Right lobe of liver (tissue), 6 donors: Measurements from ENCODE around the gene LITAFD. TPM values are rescaled to one million over a fixed set of nuclear protein-coding genes. Genes with fewer than 3 reads are reported as not detected.
A peak's percentile ranks its signal among the peaks of the same experiment; 100 is the strongest.

ENCODE experiments used
- ATAC-seq, 4 donors: fragments of 200-7000 bp; cut with Tn5 transposase; one replicate each; pipeline ENCODE4 v1.9.1; 2020; ENCODE audit warnings: mild to moderate bottlenecking in 4 of 4, moderate library complexity in 4 of 4
- DNase-seq, 3 donors: peaks; one replicate each; pipeline ENCODE4 v3.0.0-alpha.2; 2020
- H3K27ac ChIP-seq, 3 donors: fragments of 200-600 bp; one replicate each; pipeline ENCODE4 v1.8.0; 2022
- H3K27me3 ChIP-seq, 2 donors: fragments of 200-600 bp; one replicate each; pipeline ENCODE4 v1.8.0; 2022
- H3K36me3 ChIP-seq, 4 donors: fragments of 200-600 bp; sonication (generic) in 1 of 4; one replicate each; pipeline versions ENCODE4 v1.5.1 to v1.8.0; 2017 to 2022; ENCODE audit warnings: control low read depth in 1 of 4
- H3K4me1 ChIP-seq, 4 donors: fragments of 200-600 bp; sonication (generic) in 1 of 4; one replicate each; pipeline versions ENCODE4 v1.5.1 to v1.8.0; 2017 to 2022; ENCODE audit warnings: control low read depth in 1 of 4
- H3K4me3 ChIP-seq, 3 donors: fragments of 200-600 bp; one replicate each; pipeline ENCODE4 v1.8.0; 2022
- H3K9me3 ChIP-seq, 4 donors: fragments of 200-600 bp; sonication (generic) in 1 of 4; one replicate each; pipeline versions ENCODE4 v1.5.1 to v1.8.0; 2017 to 2022; ENCODE audit warnings: control low read depth in 1 of 4
- POLR2A ChIP-seq: fragments of 450-650 bp; IDR thresholded peaks from one replicate; pipeline ENCODE4 v1.6.1; 2017; ENCODE audit warnings: antibody characterized with exemption, mild to moderate bottlenecking
- WGBS: methylation state at CpG from one replicate; pipeline ENCODE4 v1.1.6; 2018; ENCODE audit warnings: low coverage, low lambda C conversion rate; ENCODE audit not compliant: insufficient coverage; ENCODE audit errors: missing lambda C conversion rate; 5-methylcytosine and 5-hydroxymethylcytosine counted together
- intact Hi-C, 2 donors: fragments of 100-400 bp; cut with DNase I; formaldehyde crosslinking; loops; one replicate each; pipeline versions ENCODE4 v1.11.2 to v1.14.1; 2022
- total RNA-seq, 6 experiments: library from RNA; depleted of rRNA in 2 of 6; stranded (reverse); fragments of >200 nt in 2 of 6; fragmentation: NEBNext Ultra II Directional in 3 of 6; extraction: Animal tissue kit (Norgen Biotek cat#: 25700) in 3 of 6; gene quantifications; one replicate each; pipeline versions ENCODE4 v1.1.0 to v1.2.4, GENCODE V29; 2016 to 2023
- TF ChIP-seq, protein P1 (sequence below), 4 donors: fragments of 200-600 bp in 3 of 4; fragments of 450-650 bp in 1 of 4; IDR thresholded peaks; one replicate each; pipeline versions ENCODE4 v1.5.1 to v1.8.0; 2016 to 2022; ENCODE audit warnings: antibody characterized with exemption in 4 of 4, mild to moderate bottlenecking in 2 of 4
- donor health status: DM: no; HTN: yes; CAD: no.
- donor health status: DM: no; HTN: no; CAD: no.
- donor health status: DM: no; HTN: no; CAD: no.
- donor health status: DM: no; HTN: yes; CAD: no.
- donor health status: DM: no; HTN: yes; CAD: no.

The LITAFD gene
- total RNA-seq, 6 experiments from 2014 or later, result not detected

DNA sequence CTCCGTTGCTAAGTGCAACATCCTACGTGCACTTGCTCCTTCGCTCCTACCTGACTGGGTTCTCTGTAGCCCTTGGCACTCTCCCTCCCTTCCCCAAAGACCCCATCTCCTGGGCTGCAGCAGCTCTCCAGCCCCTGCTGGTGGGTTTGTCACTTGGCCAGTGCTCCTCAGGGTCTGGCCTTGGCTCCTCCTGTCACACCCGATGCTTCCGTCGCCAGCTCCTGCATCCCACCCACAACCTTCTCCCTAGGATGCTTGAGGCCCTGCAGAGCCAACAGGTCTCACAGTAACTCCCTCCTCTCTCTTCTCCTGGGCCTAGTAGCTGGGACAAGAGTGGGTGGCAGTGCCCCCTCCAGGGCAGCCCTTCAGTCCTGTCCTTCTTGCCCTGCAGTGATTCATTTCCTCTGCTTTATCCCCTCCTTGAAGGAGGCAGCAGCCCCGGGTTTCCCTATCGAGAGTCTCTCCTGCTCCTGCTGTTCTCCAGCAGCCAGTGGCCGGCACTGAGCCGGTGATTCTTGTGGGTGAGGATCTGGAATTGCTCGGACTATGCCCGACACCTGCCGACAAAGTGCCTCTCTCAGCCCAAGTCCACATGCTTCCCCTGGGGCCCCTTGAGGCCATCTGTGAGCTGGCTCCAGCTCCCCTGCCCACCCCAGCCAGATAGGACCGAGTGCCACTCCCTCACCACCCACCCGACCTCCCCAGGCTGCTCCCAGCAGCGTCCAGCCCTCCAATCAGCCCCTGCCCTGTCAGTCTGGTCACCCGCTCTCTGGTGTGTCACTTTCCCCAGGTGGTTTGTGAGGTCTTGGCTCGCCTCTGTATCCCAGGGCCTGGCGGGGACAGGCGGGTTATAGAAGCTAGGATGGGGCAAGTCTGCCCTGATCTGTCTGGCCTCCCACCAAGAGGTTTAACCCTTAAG lies 3.8 kb downstream of the LITAFD start:
- Histone ChIP-seq H3K4me3 (no peak overlapping the region), H3K27me3 (no peaks in the 10 kb centered on the region), H3K9me3 (no peaks in the 10 kb centered on the region), H3K27ac (no peak overlapping the region), H3K36me3 (peaks cover 0 to 6% (median under 1%) of the 10 kb centered on the region in 4 donors), H3K4me1 (no peaks in the 10 kb centered on the region)
- DNase-seq, result peak in 2 of 3 donors; percentile 34 to 56
- TF ChIP-seq, protein P1, sequence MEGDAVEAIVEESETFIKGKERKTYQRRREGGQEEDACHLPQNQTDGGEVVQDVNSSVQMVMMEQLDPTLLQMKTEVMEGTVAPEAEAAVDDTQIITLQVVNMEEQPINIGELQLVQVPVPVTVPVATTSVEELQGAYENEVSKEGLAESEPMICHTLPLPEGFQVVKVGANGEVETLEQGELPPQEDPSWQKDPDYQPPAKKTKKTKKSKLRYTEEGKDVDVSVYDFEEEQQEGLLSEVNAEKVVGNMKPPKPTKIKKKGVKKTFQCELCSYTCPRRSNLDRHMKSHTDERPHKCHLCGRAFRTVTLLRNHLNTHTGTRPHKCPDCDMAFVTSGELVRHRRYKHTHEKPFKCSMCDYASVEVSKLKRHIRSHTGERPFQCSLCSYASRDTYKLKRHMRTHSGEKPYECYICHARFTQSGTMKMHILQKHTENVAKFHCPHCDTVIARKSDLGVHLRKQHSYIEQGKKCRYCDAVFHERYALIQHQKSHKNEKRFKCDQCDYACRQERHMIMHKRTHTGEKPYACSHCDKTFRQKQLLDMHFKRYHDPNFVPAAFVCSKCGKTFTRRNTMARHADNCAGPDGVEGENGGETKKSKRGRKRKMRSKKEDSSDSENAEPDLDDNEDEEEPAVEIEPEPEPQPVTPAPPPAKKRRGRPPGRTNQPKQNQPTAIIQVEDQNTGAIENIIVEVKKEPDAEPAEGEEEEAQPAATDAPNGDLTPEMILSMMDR (IDR thresholded peaks at IDR 0.05), result no peak
- TF ChIP-seq POLR2A, result no peak
- ATAC-seq, result peak; percentile 43 to 56 (median 54)
- intact Hi-C loops, result loop anchor here (10.0 kb wide), 2 partner anchors 231 to 321 kb away; no protein-coding TSS in a partner anchor
- 18% methylated on average over 13 of the region's 20 CpGs for WGBS

DNA sequence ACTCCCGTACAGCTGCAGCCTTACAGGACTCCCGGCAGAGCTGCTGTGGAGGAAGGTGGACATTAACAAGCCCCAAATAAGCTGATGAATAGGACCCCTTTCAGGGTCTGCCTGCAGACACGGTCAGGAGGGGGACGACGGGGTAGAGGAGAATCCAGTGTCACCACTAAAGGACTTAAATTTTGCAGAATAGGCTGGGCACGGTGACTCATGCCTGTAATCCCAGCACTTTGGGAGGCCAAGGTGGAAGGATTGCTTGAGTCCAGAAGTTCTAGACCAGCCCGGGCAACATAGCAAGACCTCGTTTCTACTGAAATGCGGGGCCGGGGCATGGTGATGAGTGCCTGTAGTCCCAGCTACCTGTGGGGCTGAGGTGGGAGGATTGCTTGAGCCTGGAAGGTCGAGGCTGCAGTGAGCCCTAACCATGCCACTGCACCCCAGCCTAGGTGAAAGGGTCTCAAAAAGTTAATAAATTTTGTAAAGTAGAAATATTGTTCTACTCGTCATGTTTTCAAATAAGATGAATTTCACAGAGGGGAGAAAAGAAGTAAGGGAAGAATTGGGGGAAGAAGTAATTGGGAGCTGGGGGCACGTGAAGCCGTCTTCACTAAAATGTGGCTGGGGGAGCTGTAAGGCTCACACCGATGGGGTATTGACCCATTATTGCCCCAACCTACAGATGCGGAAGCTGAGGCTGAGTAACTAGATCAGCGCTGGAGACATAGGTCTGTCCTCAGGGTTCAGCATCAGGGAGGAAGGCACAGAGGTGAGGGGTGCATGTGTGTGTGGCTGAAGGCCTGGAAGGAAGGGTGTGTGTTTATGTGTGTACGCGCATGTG lies 4.7 kb downstream of the LITAFD start:
- DNase-seq (peak in 2 of 3 donors; percentile 11 to 35), ATAC-seq (no peak)
- peaks cover 0 to 15% (median under 1%) of the 10 kb centered on the region in 4 donors for H3K36me3 ChIP-seq
- no peaks in the 10 kb centered on the region for H3K9me3 ChIP-seq
- no peak for TF ChIP-seq POLR2A
- TF ChIP-seq, protein P1 (IDR thresholded peaks at IDR 0.05), result no peak
- WGBS, result 72% methylated on average over 5 of the region's 19 CpGs
- no peaks in the 10 kb centered on the region for H3K4me1 ChIP-seq
- intact Hi-C loops, result loop anchor here (10.0 kb wide), 2 partner anchors 232 to 322 kb away; no protein-coding TSS in a partner anchor
- H3K27ac ChIP-seq, result no peak overlapping the region
- H3K27me3 ChIP-seq, result no peaks in the 10 kb centered on the region
- no peak overlapping the region for H3K4me3 ChIP-seq

DNA sequence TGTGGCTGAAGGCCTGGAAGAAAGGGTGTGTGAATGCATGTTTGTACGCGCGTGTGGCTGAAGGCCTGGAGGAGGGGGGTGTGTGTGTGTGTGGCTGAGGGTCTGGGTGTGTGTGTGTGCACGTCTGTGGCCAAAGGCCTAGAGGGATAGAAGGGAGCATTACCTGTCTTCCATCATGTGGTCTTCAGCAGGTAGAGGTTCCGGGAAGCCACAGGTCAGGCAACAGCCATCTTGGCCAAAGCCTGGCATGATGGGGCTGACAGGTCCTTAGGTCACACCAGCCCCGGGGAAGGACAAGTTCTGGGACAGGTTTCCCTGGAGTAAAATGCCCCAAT lies 5.2 kb downstream of the LITAFD start:
- no CpG with 5 or more reads among the region's 6 CpGs for WGBS
- peaks cover 0 to 19% (median under 1%) of the 10 kb centered on the region in 4 donors for H3K36me3 ChIP-seq
- TF ChIP-seq POLR2A, result no peak
- TF ChIP-seq, protein P1 (IDR thresholded peaks at IDR 0.05), result no peak
- ATAC-seq (no peak), DNase-seq (peak in 2 of 3 donors; percentile 11 to 27)
- H3K27me3 ChIP-seq, result no peaks in the 10 kb centered on the region
- intact Hi-C loops, result loop anchor here (10.0 kb wide), 2 partner anchors 233 to 323 kb away; no protein-coding TSS in a partner anchor
- H3K4me3 ChIP-seq, result no peak overlapping the region
- H3K27ac ChIP-seq, result no peak overlapping the region
- no peaks in the 10 kb centered on the region for H3K9me3 ChIP-seq
- H3K4me1 ChIP-seq, result no peaks in the 10 kb centered on the region

DNA sequence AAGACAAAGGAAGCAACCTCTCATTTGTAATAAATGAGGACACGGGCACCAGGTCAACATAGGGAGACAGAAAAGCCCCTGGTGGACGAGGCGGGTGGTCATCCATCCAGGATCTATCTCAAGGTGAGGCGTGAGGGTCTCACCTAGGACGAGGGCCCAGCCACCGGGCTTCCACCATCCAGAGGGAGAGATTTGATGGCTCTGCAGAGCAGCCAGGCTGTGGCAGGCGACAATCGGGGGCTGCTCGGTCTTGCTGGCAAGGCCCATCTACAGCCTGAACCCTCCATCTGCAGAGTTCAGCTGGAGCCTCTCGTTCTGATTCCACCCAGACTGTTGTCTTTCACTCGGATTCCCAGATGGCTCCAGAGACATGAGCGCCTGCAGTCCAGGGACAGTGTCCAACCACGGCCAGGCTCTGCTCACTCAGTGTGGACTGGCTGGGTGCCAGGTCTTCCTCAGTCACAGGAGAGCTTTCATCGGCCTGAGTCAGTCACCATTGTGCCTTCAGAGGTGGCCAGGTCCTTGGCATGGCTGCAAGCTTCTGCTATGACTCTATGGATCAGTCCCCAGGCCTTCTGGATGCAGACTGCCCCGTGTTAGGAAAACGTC lies 5.9 kb downstream of the LITAFD start:
- Histone ChIP-seq H3K27me3 (no peaks in the 10 kb centered on the region), H3K4me3 (no peak overlapping the region), H3K27ac (no peak overlapping the region), H3K36me3 (peaks cover 0 to 26% (median 3%) of the 10 kb centered on the region in 4 donors), H3K9me3 (no peaks in the 10 kb centered on the region), H3K4me1 (no peaks in the 10 kb centered on the region)
- intact Hi-C loops, result loop anchor here (10.0 kb wide), 2 partner anchors 233 to 323 kb away; no protein-coding TSS in a partner anchor
- DNase-seq (peak; percentile 66 to 77 (median 70)), ATAC-seq (peak; percentile 31 to 57 (median 42))
- TF ChIP-seq, protein P1 (IDR thresholded peaks at IDR 0.05), result no peak
- 89% methylated on average over 3 of the region's 16 CpGs for WGBS
